Activated naive CD8-positive, alpha-beta T cell (primary cell): ENCODE results near the gene GALR1.
A peak's percentile ranks its signal among the peaks of the same experiment; 100 is the strongest.
"Not testable (repeated sequence)": the region's sequence is repeated elsewhere in the genome, so short reads cannot be mapped to it uniquely, and the experiment has no call there.

Source experiments
- H3K27ac Mint-ChIP-seq: one replicate; pipeline ENCODE4 v1.8.0; 2021; ENCODE audit warnings: mixed read lengths
- H3K27me3 Mint-ChIP-seq: one replicate; pipeline ENCODE4 v1.8.0; 2021; ENCODE audit warnings: mixed read lengths
- H3K36me3 Mint-ChIP-seq: one replicate; pipeline ENCODE4 v1.8.0; 2021; ENCODE audit warnings: mixed read lengths
- H3K4me1 Mint-ChIP-seq: one replicate; pipeline ENCODE4 v1.8.0; 2021; ENCODE audit warnings: low read depth, mixed read lengths
- H3K4me3 Mint-ChIP-seq: one replicate; pipeline ENCODE4 v1.8.0; 2021; ENCODE audit warnings: mild to moderate bottlenecking, mixed read lengths
- H3K9me3 Mint-ChIP-seq: one replicate; pipeline ENCODE4 v1.8.0; 2021; ENCODE audit warnings: low read depth, mixed read lengths

GALR1 gene

DNA sequence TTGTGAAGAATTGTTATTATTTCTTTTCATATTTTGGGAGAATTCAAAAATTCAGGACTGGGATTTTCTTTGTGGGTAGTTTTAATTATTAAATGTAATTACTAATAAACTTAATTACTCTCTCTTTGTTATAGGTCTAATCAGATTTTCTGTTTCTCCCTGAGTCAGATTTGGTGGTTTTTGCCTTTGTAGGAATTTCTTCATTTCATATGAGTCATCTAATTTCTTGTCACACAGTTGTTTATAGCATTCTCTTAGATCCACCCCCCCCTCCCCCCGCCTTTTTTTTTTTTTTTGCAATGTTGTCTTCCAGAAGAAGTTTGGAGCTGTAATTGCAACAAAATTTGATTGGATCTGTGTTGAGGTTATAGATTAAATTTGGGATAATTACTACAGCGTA lies 26.0 kb upstream of the GALR1 start:
- Mint-ChIP-seq H3K4me1 (peaks cover 11% of the 10 kb centered on the region), H3K27me3 (peaks cover 1% of the 10 kb centered on the region), H3K36me3 (no peaks in the 10 kb centered on the region), H3K4me3 (no peak overlapping the region), H3K27ac (no peak overlapping the region), H3K9me3 (no peaks in the 10 kb centered on the region)

DNA sequence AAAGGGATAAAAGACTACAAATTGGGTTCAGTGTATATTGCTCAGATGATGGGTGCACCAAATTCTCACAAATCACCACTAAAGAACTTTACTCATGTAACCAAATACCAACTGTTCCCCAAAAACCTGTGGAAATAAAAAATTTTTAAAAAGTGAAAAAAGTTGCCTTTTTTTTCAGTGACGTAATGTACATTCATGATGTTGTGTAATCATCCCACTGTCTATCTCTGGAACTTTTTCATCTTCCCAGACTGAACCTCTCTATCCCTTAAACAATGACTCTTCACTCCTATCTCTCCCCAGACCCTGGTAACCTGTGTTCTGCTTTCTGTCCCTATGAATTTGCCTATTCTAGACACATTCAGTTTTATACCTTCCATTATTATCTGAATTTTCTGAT lies 19.0 kb upstream of the GALR1 start:
- Mint-ChIP-seq H3K4me3 (no peak overlapping the region), H3K9me3 (no peaks in the 10 kb centered on the region), H3K4me1 (no peaks in the 10 kb centered on the region), H3K27ac (no peak overlapping the region), H3K27me3 (peaks cover 12% of the 10 kb centered on the region), H3K36me3 (peaks cover 2% of the 10 kb centered on the region)

- peaks cover 8% of the 10 kb centered on the region for H3K36me3 Mint-ChIP-seq
- H3K9me3 Mint-ChIP-seq = no peaks in the 10 kb centered on the region
- H3K27ac Mint-ChIP-seq = no peak overlapping the region
- no peaks in the 10 kb centered on the region for H3K4me1 Mint-ChIP-seq
- H3K27me3 Mint-ChIP-seq = peaks cover 11% of the 10 kb centered on the region
- no peak overlapping the region for H3K4me3 Mint-ChIP-seq
Observed at GRCh38 chr18:77234504-77235365, 14.9 kb upstream of the GALR1 start.

GRCh38 chr18:77239285-77239684 lies 10.4 kb upstream of the GALR1 start:
- H3K27ac Mint-ChIP-seq, H3K27me3 Mint-ChIP-seq, H3K9me3 Mint-ChIP-seq, H3K4me3 Mint-ChIP-seq, H3K4me1 Mint-ChIP-seq: not testable (repeated sequence)
- H3K36me3 Mint-ChIP-seq = peaks cover 11% of the 10 kb centered on the region

- no peak overlapping the region for H3K27ac Mint-ChIP-seq
- H3K27me3 Mint-ChIP-seq = peaks cover 39% of the 10 kb centered on the region
- peak overlapping the region; percentile 81 for H3K4me3 Mint-ChIP-seq
- H3K4me1 Mint-ChIP-seq = peaks cover 16% of the 10 kb centered on the region
- H3K9me3 Mint-ChIP-seq = peaks cover 10% of the 10 kb centered on the region
- H3K36me3 Mint-ChIP-seq = peaks cover 7% of the 10 kb centered on the region
Observed at GRCh38 chr18:77248873-77249568, 627 bp upstream of the GALR1 start.

DNA sequence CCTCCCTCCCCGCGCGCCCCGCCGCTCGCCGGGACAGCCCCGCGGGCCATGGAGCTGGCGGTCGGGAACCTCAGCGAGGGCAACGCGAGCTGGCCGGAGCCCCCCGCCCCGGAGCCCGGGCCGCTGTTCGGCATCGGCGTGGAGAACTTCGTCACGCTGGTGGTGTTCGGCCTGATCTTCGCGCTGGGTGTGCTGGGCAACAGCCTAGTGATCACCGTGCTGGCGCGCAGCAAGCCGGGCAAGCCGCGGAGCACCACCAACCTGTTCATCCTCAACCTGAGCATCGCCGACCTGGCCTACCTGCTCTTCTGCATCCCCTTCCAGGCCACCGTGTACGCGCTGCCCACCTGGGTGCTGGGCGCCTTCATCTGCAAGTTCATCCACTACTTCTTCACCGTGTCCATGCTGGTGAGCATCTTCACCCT lies 865 bp downstream of the GALR1 start:
- Mint-ChIP-seq H3K27ac (peak overlapping the region; percentile 11), H3K4me3 (peak overlapping the region; percentile 81), H3K4me1 (peaks cover 16% of the 10 kb centered on the region), H3K27me3 (peaks cover 48% of the 10 kb centered on the region), H3K9me3 (peaks cover 10% of the 10 kb centered on the region), H3K36me3 (peaks cover 7% of the 10 kb centered on the region)

- peaks cover 7% of the 10 kb centered on the region for H3K36me3 Mint-ChIP-seq
- H3K4me1 Mint-ChIP-seq = peaks cover 16% of the 10 kb centered on the region
- peaks cover 48% of the 10 kb centered on the region for H3K27me3 Mint-ChIP-seq
- peak overlapping the region; percentile 81 for H3K4me3 Mint-ChIP-seq
- peak overlapping the region; percentile 11 for H3K27ac Mint-ChIP-seq
- peaks cover 10% of the 10 kb centered on the region for H3K9me3 Mint-ChIP-seq
Observed at GRCh38 chr18:77250926-77251729, 1.5 kb downstream of the GALR1 start.

GRCh38 chr18:77251730-77252050 lies 2.0 kb downstream of the GALR1 start:
- Mint-ChIP-seq H3K27ac (no peak overlapping the region), H3K27me3 (peaks cover 49% of the 10 kb centered on the region), H3K36me3 (peaks cover 7% of the 10 kb centered on the region), H3K4me3 (peak overlapping the region; percentile 8), H3K9me3 (peaks cover 10% of the 10 kb centered on the region), H3K4me1 (peaks cover 16% of the 10 kb centered on the region)

DNA sequence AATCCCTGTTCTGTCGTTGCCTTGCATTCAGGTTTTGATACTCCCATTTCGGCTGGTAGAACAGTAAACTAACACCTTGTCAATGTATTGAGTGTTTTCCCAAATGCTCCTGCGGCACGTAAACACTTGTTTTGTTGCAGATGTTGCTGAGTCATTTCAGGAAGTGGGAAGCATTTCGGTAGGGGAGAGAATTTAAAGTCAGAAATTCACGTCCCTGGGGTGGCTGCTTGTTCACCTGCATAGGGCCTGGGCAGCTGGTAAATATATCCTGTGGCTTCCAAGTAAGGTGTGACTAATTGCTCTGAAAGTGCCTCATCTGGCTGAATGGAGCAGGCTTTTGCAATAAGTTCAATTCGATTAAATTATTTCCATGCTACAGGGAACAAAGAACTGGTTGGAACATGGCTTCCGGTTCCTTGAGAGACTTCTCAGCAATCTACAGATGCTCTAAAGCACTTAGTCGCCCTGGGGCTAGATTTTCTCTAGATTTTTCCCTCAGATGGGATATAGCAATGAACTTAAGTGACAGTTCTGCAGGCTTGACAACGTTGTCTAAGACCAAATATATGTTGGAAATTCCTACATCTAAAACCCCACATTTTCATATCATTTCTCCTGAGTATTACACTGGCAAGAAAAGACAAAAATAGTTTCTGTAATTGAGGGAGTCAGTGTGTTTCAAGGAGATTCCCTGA lies 5.2 kb downstream of the GALR1 start:
- Mint-ChIP-seq H3K36me3 (no peaks in the 10 kb centered on the region), H3K4me1 (peaks cover 8% of the 10 kb centered on the region), H3K4me3 (no peak overlapping the region), H3K9me3 (no peaks in the 10 kb centered on the region), H3K27me3 (peaks cover 30% of the 10 kb centered on the region), H3K27ac (no peak overlapping the region)

- Mint-ChIP-seq H3K9me3 (no peaks in the 10 kb centered on the region), H3K27ac (no peak overlapping the region), H3K4me3 (no peak overlapping the region), H3K27me3 (peaks cover 30% of the 10 kb centered on the region), H3K36me3 (no peaks in the 10 kb centered on the region), H3K4me1 (peaks cover 7% of the 10 kb centered on the region)
Observed at GRCh38 chr18:77255426-77256105, 5.9 kb downstream of the GALR1 start.

GRCh38 chr18:77262643-77263465 lies 13.2 kb downstream of the GALR1 start:
- Mint-ChIP-seq H3K4me1 (no peaks in the 10 kb centered on the region), H3K4me3 (no peak overlapping the region), H3K9me3 (peaks cover 9% of the 10 kb centered on the region), H3K27ac (no peak overlapping the region), H3K36me3 (peaks cover 12% of the 10 kb centered on the region), H3K27me3 (peaks cover 7% of the 10 kb centered on the region)

DNA sequence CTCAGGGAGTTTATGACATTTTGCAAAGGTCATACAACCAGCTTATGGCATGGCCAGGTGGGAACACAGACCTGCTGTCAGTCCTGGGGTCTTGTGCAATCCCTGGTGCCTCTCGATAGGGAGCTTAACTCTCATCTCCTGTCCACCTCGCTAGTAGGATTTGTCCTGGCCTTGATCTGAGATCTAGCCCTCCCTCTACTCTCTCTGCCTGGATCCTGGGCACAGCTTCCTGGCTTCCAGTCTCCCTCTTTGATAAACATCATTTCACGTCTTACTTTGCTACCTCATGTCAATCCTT lies 13.8 kb downstream of the GALR1 start:
- no peaks in the 10 kb centered on the region for H3K4me1 Mint-ChIP-seq
- peaks cover 12% of the 10 kb centered on the region for H3K36me3 Mint-ChIP-seq
- peaks cover 7% of the 10 kb centered on the region for H3K27me3 Mint-ChIP-seq
- H3K9me3 Mint-ChIP-seq = peaks cover 9% of the 10 kb centered on the region
- H3K4me3 Mint-ChIP-seq = no peak overlapping the region
- H3K27ac Mint-ChIP-seq = no peak overlapping the region

DNA sequence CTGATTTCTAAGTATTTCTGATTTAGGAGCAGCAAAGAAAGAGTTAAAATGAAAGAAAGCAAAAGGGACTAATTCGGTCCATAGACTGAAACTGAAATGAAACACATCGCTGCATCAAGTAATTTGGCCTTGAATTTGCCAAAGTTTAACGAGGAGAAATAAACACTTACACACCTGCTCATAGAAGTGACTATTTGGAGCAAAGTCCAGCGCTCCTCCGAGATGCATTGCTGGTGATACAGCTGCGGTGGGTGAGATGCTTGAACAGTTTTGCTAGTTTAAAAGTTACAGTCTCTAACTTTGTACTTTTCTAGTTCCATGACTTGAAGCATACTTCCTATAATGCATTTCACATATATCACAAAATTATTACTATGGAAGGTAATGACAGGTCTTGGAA lies 18.3 kb downstream of the GALR1 start:
- peaks cover 2% of the 10 kb centered on the region for H3K4me1 Mint-ChIP-seq
- peaks cover 9% of the 10 kb centered on the region for H3K9me3 Mint-ChIP-seq
- peaks cover 14% of the 10 kb centered on the region for H3K36me3 Mint-ChIP-seq
- H3K27me3 Mint-ChIP-seq = peaks cover 7% of the 10 kb centered on the region
- no peak overlapping the region for H3K4me3 Mint-ChIP-seq
- no peak overlapping the region for H3K27ac Mint-ChIP-seq

DNA sequence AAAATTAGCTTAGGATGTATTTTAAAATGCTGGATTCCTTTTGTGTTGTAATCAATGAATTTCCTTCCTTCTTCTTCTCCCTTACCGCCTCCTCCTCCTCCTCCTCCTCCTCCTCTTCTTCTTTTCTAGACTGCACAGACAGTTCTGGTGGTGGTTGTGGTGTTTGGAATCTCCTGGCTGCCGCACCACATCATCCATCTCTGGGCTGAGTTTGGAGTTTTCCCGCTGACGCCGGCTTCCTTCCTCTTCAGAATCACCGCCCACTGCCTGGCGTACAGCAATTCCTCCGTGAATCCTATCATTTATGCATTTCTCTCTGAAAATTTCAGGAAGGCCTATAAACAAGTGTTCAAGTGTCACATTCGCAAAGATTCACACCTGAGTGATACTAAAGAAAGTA lies 18.8 kb downstream of the GALR1 start:
- Mint-ChIP-seq H3K4me3 (no peak overlapping the region), H3K27me3 (peaks cover 7% of the 10 kb centered on the region), H3K36me3 (peaks cover 14% of the 10 kb centered on the region), H3K27ac (no peak overlapping the region), H3K4me1 (peaks cover 2% of the 10 kb centered on the region), H3K9me3 (peaks cover 9% of the 10 kb centered on the region)
